ENCODE data around the gene TMEM176A. TPM values are rescaled to one million over a fixed set of nuclear protein-coding genes. Genes with fewer than 3 reads are reported as not detected.

TMEM176A gene
- total RNA-seq: not detected in 2 replicates

GRCh38 chr7:150800581-150801241 is at the start of gene TMEM176A:
TMEM176A (plus strand) TSS chr7:150800769; CDS start chr7:150801551, 782 bp downstream.

GRCh38 chr7:150799741-150800580 is 608 bp upstream of the TMEM176A start, which contains the start of gene TMEM176B:
TMEM176B (minus strand) TSS chr7:150800364; CDS start chr7:150796569, 3,795 bp downstream.

GRCh38 chr7:150852371-150852905 is 51.9 kb downstream of the TMEM176A start, which contains the start of gene AOC1:
AOC1 (plus strand) TSS chr7:150852517; CDS start chr7:150856471, 3,954 bp downstream.

Other genes starting within 250 kb of the TMEM176A start
- gene GIMAP4, start 233.4 kb upstream of the TMEM176A start, total RNA-seq: 250 and 389 TPM in 2 replicates
- gene GIMAP6, start 168.4 kb upstream of the TMEM176A start, total RNA-seq: 248 and 292 TPM in 2 replicates
- gene GIMAP2, start 115.1 kb upstream of the TMEM176A start, total RNA-seq: 33.9 and 42.9 TPM in 2 replicates
- gene GIMAP1, start 84.2 kb upstream of the TMEM176A start, total RNA-seq: 21.1 and 28.8 TPM in 2 replicates
- 420 and 509 TPM in 2 replicates for gene GIMAP5, start 63.4 kb upstream of the TMEM176A start, total RNA-seq
- gene TMEM176B, start 405 bp upstream of the TMEM176A start, total RNA-seq: not detected in 2 replicates
- not detected in 2 replicates for gene AOC1, start 51.7 kb downstream of the TMEM176A start, total RNA-seq
- gene KCNH2, start 177.6 kb downstream of the TMEM176A start, total RNA-seq: not detected in 2 replicates
- gene NOS3, start 190.2 kb downstream of the TMEM176A start, total RNA-seq: 29.3 and 29.9 TPM in 2 replicates
- under 0.01 TPM in 2 replicates for gene ATG9B, start 223.7 kb downstream of the TMEM176A start, total RNA-seq
- 10.1 and 10.3 TPM in 2 replicates for gene ABCB8, start 227.7 kb downstream of the TMEM176A start, total RNA-seq
- 0.09 and 0.11 TPM in 2 replicates for gene ASIC3, start 247.8 kb downstream of the TMEM176A start, total RNA-seq

Data from dermis lymphatic vessel endothelial cell (primary cell).